BJ (cell line): Measurements from ENCODE around the gene DNAH7. TPM values are rescaled to one million over a fixed set of nuclear protein-coding genes. Genes with fewer than 3 reads are reported as not detected.

Experiments used
- CTCF ChIA-PET: fragments of 350-600 bp; formaldehyde crosslinking; extraction: SDS; loops from one replicate; lab custom pipeline; 2021; ENCODE audit warnings: antibody characterized with exemption, inconsistent platforms; lab: Yijun Ruan, JAX
- POLR2A ChIA-PET: fragments of 300-600 bp; sonication (Branson Sonifier 250); formaldehyde crosslinking; extraction: SDS; loops from one replicate; lab custom pipeline; 2021; ENCODE audit warnings: antibody characterized with exemption; lab: Charles Lee
- DNase-seq: peaks from one replicate; pipeline ENCODE4 v3.0.0-alpha.2; 2011; ENCODE audit warnings: low read depth
- H3K27me3 ChIP-seq: 2 replicates; pipeline ENCODE4 v1.6.0; 2011; ENCODE audit warnings: low read length; ENCODE audit not compliant: control insufficient read depth, insufficient read depth
- H3K36me3 ChIP-seq: 2 replicates; pipeline ENCODE4 v1.5.1; 2011; ENCODE audit warnings: low read length; ENCODE audit not compliant: control insufficient read depth, insufficient read depth
- H3K4me3 ChIP-seq: 2 replicates; pipeline ENCODE4 v1.5.1; 2011; ENCODE audit warnings: low read depth, mild to moderate bottlenecking, control low read depth, low read length
- polyA plus RNA-seq: library from polyadenylated mRNA; depleted of rRNA; stranded (reverse); fragments of >200 nt; gene quantifications from 2 replicates; pipeline ENCODE4 v1.2.3, GENCODE V29; 2011
- TF ChIP-seq, protein P1 (sequence below): IDR thresholded peaks from 2 replicates; pipeline ENCODE4 v1.5.1; 2011; ENCODE audit warnings: low read depth, mild to moderate bottlenecking, control low read depth, inconsistent platforms, low read length, moderate library complexity; ENCODE audit not compliant: insufficient read depth

Gene DNAH7
- polyA plus RNA-seq, 1 experiment: 0.15 TPM

DNA sequence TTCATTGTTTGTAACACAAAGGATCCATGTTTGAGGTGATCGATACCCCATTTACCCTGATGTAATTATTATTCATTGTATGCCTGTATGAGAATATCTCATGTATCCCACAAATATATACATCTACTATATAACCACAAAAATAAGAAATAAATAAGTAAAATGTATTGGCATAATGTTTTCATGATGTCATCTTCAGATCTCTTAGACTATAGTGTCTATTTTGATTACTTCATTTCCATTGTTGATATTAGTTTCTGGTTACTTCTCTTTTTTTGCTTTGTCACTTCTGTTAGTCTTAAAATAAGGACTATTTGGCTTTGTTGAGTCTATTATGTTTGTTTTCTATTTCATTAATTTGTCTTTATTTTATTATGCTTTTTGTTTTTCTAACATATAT lies 301.9 kb downstream of the DNAH7 start:
- CTCF ChIA-PET: no interaction called here
- no peak for DNase-seq

DNA sequence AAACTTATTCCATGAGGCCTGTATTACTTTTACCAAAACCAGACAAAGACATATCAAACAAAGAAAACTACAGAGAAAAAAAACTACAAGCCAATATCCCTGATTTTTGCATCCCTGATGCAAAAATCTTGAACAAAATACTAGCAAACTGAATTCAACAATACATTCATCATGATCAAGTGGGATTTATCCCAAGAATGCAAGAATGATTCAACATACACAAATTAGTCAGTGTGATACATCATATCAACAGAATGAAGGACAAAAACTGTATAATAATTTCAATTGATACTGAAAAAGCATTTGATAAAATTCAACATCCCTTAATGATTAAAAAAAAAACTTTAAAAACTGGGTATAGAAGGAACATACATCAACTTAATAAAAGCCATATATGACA lies 304.8 kb downstream of the DNAH7 start:
- H3K36me3 ChIP-seq: no peaks in the 10 kb centered on the region
- no peak overlapping the region for H3K4me3 ChIP-seq
- DNase-seq: no peak
- ChIA-PET POLR2A (no interaction called here), CTCF (no interaction called here)
- H3K27me3 ChIP-seq: no peaks in the 10 kb centered on the region
- TF ChIP-seq, protein P1, sequence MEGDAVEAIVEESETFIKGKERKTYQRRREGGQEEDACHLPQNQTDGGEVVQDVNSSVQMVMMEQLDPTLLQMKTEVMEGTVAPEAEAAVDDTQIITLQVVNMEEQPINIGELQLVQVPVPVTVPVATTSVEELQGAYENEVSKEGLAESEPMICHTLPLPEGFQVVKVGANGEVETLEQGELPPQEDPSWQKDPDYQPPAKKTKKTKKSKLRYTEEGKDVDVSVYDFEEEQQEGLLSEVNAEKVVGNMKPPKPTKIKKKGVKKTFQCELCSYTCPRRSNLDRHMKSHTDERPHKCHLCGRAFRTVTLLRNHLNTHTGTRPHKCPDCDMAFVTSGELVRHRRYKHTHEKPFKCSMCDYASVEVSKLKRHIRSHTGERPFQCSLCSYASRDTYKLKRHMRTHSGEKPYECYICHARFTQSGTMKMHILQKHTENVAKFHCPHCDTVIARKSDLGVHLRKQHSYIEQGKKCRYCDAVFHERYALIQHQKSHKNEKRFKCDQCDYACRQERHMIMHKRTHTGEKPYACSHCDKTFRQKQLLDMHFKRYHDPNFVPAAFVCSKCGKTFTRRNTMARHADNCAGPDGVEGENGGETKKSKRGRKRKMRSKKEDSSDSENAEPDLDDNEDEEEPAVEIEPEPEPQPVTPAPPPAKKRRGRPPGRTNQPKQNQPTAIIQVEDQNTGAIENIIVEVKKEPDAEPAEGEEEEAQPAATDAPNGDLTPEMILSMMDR: no peak

More for the DNA sequence above, 301.9 kb downstream of the DNAH7 start:
- H3K36me3 ChIP-seq: no peaks in the 10 kb centered on the region
- POLR2A ChIA-PET: no interaction called here
- no peaks in the 10 kb centered on the region for H3K27me3 ChIP-seq
- no peak overlapping the region for H3K4me3 ChIP-seq
- TF ChIP-seq, protein P1: no peak

DNA sequence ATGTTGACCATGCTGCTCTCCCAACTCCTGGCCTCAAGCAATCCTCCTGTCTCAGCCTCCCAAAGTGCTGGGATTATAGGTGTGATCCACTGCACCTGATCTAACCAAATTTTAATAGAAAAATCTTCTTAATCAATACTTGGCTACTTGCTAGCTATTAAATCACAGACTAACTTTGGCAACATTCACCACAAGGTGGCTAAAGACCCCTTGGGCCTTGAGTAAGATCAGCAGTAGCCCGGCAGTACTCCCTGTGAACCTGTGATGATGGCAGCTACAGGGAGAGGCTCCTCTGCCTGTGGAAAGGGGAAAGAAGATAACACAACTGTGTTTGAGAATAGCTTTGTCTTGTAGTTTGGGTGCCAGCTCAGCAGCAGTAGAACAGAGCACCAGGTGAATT lies 308.8 kb downstream of the DNAH7 start:
- Histone ChIP-seq H3K4me3 (no peak overlapping the region), H3K36me3 (no peaks in the 10 kb centered on the region), H3K27me3 (no peaks in the 10 kb centered on the region)
- POLR2A ChIA-PET: no interaction called here
- TF ChIP-seq, protein P1: no peak
- DNase-seq: no peak
- CTCF ChIA-PET: interaction anchor here (1.5 kb wide), 1 partner anchor 16 kb away, joined by 6 read pairs; no protein-coding TSS in a partner anchor

DNA sequence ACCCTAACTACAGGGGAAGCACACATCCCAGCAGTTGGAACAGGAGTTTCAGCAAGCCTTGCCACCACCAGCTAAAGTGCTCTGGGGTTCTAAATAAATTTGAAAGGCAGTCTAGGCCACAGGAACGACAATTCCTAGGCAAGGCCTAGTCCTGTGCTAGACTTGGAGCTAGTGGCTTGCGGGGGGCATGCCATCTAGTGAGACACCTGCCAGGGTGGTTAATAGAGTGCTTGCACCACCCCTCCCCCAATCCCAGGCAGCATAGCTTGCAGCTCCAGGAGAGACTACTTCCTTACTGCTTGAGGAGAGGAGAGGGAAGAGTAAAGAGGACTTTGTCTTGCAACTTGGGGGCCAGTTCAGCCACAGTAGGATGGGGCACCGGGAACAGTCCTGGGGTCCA lies 309.8 kb downstream of the DNAH7 start:
- no peaks in the 10 kb centered on the region for H3K36me3 ChIP-seq
- POLR2A ChIA-PET: no interaction called here

DNA sequence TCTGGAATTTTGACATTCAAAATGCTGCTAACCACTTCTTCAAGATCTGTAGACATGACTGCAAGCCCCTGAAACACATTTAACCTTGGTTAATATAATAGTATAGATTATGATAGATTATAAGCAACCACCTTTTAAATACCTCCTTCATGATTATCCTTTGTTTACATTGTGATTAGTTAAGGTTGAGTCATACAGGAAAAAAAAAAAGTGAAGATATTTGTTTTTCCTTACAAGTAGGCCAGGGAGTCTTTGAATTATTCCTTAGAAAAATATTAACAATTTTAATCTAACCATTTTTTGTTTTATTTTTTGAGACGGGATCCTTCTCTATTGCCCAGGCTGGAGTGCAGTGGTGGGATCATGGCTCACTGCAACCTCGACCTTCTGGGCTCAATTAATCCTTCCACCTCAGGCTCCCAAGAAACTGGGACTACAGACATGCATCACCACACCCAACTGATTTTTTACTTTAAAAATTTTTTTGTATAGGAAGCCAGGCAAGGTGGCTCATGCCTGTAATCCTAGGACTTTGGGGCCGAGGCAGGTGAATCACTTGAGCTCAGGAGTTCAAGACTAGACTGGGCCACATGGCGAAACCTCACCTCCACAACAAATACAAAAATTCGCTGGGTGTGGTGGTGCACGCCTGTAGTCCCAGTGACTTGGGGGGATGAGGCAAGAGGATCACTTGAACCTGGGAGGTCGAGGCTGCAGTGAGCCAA lies 312.3 kb downstream of the DNAH7 start:
- TF ChIP-seq, protein P1: no peak
- ChIA-PET POLR2A (no interaction called here), CTCF (no interaction called here)
- Histone ChIP-seq H3K4me3 (no peak overlapping the region), H3K27me3 (no peaks in the 10 kb centered on the region), H3K36me3 (no peaks in the 10 kb centered on the region)
- DNase-seq: no peak

More for the DNA sequence above, 309.8 kb downstream of the DNAH7 start:
- CTCF ChIA-PET: interaction anchor here (1.5 kb wide), 1 partner anchor 17 kb away, joined by 6 read pairs; no protein-coding TSS in a partner anchor
- TF ChIP-seq, protein P1: no peak
- DNase-seq: no peak
- no peak overlapping the region for H3K4me3 ChIP-seq
- no peaks in the 10 kb centered on the region for H3K27me3 ChIP-seq
